ENCODE measurements around the gene PPM1N. TPM values are rescaled to one million over a fixed set of nuclear protein-coding genes. Genes with fewer than 3 reads are reported as not detected.

Gene PPM1N, protein sequence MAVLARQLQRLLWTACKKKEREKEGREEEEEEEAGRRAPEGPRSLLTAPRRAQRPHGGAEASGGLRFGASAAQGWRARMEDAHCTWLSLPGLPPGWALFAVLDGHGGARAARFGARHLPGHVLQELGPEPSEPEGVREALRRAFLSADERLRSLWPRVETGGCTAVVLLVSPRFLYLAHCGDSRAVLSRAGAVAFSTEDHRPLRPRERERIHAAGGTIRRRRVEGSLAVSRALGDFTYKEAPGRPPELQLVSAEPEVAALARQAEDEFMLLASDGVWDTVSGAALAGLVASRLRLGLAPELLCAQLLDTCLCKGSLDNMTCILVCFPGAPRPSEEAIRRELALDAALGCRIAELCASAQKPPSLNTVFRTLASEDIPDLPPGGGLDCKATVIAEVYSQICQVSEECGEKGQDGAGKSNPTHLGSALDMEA
- polyA plus RNA-seq, result 4.0 TPM

DNA sequence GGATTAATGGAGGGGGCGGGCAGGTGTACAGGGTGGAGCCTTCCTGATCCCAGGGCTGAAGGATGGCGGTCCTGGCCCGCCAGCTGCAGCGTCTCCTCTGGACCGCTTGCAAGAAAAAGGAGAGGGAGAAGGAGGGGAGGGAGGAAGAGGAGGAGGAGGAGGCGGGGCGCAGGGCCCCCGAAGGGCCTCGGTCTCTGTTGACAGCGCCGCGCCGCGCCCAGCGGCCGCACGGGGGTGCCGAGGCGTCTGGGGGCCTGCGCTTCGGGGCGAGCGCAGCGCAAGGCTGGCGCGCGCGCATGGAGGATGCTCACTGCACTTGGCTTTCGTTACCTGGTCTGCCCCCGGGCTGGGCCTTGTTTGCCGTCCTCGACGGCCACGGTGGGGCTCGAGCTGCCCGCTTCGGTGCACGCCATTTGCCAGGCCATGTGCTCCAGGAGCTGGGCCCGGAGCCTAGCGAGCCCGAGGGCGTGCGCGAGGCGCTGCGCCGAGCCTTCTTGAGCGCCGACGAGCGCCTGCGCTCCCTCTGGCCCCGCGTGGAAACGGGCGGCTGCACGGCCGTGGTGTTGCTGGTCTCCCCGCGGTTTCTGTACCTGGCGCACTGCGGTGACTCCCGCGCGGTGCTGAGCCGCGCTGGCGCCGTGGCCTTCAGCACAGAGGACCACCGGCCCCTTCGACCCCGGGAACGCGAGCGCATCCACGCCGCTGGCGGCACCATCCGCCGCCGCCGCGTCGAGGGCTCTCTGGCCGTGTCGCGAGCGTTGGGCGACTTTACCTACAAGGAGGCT, at the start of gene PPM1N:
Gene PPM1N (plus strand): TSS at position 33 of the 785 bp plus-strand sequence. CDS start 30 bp downstream, at position 63.
- H3K4me1 Mint-ChIP-seq, result peaks cover 31 to 42% (median 34%) of the 10 kb centered on the region in 3 donors
- no peaks in the 10 kb centered on the region for H3K36me3 Mint-ChIP-seq
- H3K4me3 Mint-ChIP-seq, result peak within 1 kb of the TSS; percentile 62 to 95 (median 86)
- no peaks in the 10 kb centered on the region for H3K9me3 Mint-ChIP-seq
- H3K27me3 Mint-ChIP-seq, result peaks cover 13% of the 10 kb centered on the region
- peak within 1 kb of the TSS; percentile 36 to 89 (median 84) for H3K27ac Mint-ChIP-seq

DNA sequence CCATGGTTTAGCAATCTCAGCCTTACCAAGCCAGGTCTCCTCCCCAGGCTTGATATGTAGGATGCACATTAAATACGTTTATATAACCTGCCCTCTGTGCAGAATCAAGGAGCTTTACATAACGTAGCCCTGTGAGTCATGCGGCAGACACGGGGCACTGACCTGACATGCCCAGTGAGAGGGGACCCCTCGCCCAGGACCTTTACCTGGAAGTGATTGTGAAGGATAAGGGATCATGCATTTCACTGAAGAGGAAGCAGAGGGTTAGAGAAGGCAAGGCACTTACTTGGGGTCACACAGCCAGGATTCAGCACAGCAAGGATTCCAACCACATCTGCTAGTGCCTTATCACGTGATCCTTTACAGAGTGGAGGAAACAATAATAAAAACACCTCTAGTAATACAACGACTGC, 49.4 kb upstream of the PPM1N start:
- Mint-ChIP-seq H3K36me3 (peaks cover 5% of the 10 kb centered on the region), H3K27ac (peak overlapping the region; percentile 50 to 98 (median 97)), H3K4me3 (peak overlapping the region in 3 of 4 donors; percentile 25 to 81 (median 61)), H3K4me1 (peaks cover 35 to 42% (median 38%) of the 10 kb centered on the region in 3 donors), H3K27me3 (no peaks in the 10 kb centered on the region), H3K9me3 (no peaks in the 10 kb centered on the region)

DNA sequence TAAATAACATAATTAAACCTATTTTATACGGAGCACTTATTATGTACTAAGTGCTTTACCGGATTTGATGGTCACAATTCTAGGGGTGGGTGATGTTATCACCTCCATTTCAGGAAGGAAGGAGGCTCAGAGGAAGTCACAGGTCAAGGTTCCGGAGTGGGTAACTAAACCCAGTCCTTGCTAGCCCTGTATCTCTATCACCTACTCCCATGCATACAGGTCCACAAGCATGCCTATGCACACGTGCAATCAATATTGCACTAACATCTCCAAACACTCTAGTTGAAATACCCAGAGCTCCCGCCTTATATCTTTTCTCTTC, 48.3 kb upstream of the PPM1N start:
- Mint-ChIP-seq H3K27ac (peak overlapping the region; percentile 97 to 98 (median 98)), H3K9me3 (no peaks in the 10 kb centered on the region), H3K27me3 (no peaks in the 10 kb centered on the region), H3K4me1 (peaks cover 30 to 38% (median 32%) of the 10 kb centered on the region in 3 donors), H3K4me3 (peak overlapping the region; percentile 85 to 98 (median 96)), H3K36me3 (peaks cover 5% of the 10 kb centered on the region)

DNA sequence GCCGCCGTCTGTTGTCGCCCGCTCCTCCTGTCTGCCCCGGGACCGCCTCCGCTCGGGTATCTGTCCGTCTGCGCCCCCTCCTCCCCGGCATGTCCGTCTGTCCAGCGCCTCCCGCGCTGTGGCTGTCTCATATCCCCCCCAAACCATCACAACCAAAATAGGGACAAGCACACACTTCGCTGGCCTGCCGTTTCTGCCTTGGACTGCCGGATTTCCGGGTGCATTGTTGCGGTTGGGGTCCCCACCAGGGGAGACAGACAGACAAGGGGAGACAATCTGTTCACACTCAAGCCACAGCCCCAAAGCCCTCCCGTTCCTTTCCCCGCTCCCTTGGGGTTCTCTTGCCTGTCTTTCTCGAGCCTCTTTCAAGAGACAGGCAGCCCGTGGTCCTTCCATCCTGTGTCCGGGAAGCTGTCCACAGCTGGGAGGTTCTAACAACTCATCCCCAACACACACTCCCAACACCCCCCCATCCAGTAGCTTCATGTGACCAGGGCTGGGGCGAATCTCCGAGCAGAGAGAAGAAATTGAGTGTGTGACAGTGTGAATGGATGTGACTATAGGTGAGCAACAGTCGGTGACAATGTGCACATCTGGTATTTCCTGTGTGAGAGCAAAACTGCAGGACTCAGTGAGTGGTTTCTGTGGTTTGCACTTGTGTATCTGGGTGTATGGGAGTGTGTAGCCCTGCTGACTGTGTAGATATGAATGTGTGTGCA, 47.0 kb upstream of the PPM1N start:
- Mint-ChIP-seq H3K9me3 (no peaks in the 10 kb centered on the region), H3K27ac (peak overlapping the region; percentile 97 to 99 (median 98)), H3K27me3 (no peaks in the 10 kb centered on the region), H3K4me1 (peaks cover 27 to 36% (median 28%) of the 10 kb centered on the region in 3 donors), H3K36me3 (peaks cover 3% of the 10 kb centered on the region), H3K4me3 (peak overlapping the region; percentile 85 to 94 (median 90))

DNA sequence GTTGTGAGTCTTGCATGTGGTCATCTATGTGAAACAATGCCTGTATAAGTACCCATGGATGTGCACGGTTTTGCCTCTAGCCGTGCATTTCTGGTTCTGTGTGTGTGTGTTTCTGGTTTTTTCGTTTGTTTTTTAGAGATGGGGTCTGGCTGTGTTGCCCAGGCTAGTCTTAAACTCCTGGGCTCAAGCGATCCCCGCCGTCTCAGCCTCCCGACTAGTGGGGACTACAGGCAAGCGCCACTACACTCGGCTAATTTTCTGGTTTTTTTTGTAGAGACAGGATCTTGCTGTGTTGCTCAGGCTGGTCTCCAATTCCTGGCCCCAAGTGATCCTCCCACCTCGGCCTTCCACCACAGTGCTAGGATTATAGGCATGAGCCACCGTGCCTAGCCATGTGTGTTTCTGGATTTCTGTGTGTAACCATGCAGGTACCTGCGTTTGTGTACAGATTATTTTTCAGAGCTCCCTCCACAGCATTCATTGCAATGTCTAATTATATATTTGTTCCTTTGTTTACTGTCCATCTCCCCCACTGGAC, 46.3 kb upstream of the PPM1N start:
- Mint-ChIP-seq H3K27ac (peak overlapping the region; percentile 97 to 99 (median 98)), H3K9me3 (no peaks in the 10 kb centered on the region), H3K4me1 (peaks cover 29 to 35% (median 29%) of the 10 kb centered on the region in 3 donors), H3K36me3 (peaks cover 3% of the 10 kb centered on the region), H3K4me3 (peak overlapping the region; percentile 85 to 94 (median 90)), H3K27me3 (peaks cover 3% of the 10 kb centered on the region)

DNA sequence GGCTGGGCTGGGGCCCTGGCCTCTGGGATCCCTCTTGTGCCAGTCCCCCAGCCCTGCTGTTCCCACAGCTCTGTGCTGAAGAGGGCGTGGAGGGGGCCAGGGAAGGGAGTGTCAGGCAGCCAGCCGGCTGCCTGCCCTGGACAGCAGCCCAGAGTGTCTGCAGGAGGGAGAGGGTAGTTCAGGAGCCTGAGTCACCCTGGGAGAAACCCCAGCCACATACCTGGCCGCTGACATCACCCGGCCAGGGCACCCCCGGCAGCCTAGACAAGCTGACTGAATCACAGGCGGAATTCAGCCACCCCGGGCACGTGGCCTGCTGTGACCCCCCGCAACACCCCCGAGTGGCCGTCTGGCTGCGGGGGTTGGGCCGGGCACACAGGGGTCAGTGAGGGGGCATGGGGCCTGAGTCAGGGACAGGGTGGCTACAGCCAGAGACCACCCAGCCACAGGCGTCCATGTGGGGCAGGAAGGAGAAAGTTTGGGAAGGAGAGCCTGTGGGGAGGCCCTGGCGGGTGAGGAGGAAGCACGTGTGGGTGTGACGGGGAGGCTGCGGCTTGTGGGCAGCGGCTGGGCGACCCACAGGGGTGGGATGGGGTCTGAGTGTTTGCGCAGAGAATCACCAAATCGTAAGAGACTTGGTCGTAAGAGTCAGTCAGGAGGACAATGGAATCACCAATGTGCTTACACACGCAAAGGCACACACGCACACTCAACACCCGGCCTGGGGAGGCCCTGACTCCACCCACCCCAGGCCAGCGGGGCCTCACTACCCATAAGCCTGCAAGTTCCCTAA, 42.3 kb upstream of the PPM1N start:
- Mint-ChIP-seq H3K36me3 (no peaks in the 10 kb centered on the region), H3K4me3 (peak overlapping the region; percentile 43 to 74 (median 61)), H3K4me1 (peaks cover 18 to 26% (median 19%) of the 10 kb centered on the region in 3 donors), H3K9me3 (no peaks in the 10 kb centered on the region), H3K27ac (peak overlapping the region in 2 of 3 donors; percentile 91 to 99), H3K27me3 (peaks cover 3% of the 10 kb centered on the region)

DNA sequence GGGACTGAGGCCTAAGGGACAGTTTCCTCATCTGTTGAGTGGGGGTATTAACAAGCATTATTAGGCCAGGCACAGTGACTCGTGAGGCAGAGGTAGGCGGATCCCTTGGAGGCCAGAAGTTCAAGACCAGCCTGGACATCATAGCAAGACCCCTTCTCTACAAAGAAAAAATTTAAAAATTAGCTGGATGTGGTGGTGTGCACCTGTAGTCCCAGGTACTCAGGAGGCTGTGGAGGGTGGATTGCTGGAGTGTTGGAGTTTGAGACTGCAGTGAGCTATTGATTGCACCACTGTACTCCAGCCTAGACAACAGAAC, 41.8 kb upstream of the PPM1N start:
- Mint-ChIP-seq H3K4me3 (peak overlapping the region in 1 of 4 donors; percentile 74), H3K9me3 (no peaks in the 10 kb centered on the region), H3K27ac (peak overlapping the region in 2 of 3 donors; percentile 91 to 99), H3K27me3 (peaks cover 3% of the 10 kb centered on the region), H3K36me3 (no peaks in the 10 kb centered on the region), H3K4me1 (peaks cover 15 to 21% (median 19%) of the 10 kb centered on the region in 3 donors)

DNA sequence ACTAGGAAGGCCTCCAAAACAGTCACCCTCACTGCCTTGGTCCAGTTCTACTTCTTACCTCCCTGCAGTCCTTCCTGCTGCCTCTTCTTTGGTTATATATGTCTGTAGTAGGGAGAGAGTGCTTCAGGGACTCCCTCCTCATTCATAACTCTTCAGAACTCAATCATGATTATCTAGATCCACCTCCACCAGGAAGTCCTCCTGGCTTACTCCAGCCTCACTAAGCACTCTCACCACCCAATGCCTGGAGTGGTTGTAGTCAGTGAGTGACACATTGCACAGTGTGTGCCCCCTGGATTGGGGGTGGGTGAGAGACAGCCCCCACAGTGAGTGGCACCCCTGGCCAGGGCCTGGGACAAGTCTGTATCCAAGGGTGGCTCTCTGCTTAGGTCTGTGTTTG, 40.5 kb upstream of the PPM1N start:
- peak overlapping the region in 1 of 3 donors; percentile 76 for H3K27ac Mint-ChIP-seq
- no peaks in the 10 kb centered on the region for H3K36me3 Mint-ChIP-seq
- peaks cover 10 to 14% (median 10%) of the 10 kb centered on the region in 3 donors for H3K4me1 Mint-ChIP-seq
- H3K9me3 Mint-ChIP-seq, result no peaks in the 10 kb centered on the region
- H3K27me3 Mint-ChIP-seq, result peaks cover 7% of the 10 kb centered on the region
- H3K4me3 Mint-ChIP-seq, result no peak overlapping the region

DNA sequence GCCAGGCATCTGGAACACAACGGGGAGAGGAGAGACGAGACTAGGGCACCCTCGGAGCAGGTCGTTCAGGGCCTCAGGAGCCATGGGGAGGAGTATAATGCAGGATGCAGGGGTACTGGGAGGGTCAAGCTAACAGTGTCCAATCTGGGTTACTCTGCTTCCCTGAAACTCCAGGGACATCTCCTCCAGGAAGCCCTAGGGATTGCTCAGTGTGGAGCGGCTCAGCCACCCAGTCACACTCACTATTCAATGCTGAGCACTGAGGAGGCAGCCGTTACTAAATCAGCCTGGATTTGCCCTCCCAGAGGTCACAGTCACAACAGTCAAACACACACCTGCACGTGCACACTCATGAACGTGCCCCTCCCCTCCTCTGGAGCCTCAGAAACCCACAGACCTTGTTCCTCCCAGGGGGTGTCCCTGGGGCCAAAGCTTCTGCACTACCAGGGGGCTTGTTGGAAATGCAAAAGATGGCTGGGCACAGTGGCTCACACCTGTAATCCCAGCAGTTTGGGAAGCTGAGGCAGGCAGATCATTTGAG, 37.4 kb upstream of the PPM1N start:
- H3K36me3 Mint-ChIP-seq, result no peaks in the 10 kb centered on the region
- H3K4me1 Mint-ChIP-seq, result peaks cover 10 to 12% (median 11%) of the 10 kb centered on the region in 3 donors
- no peak overlapping the region for H3K4me3 Mint-ChIP-seq
- peak overlapping the region in 1 of 3 donors; percentile 68 for H3K27ac Mint-ChIP-seq
- no peaks in the 10 kb centered on the region for H3K9me3 Mint-ChIP-seq
- H3K27me3 Mint-ChIP-seq, result peaks cover 16% of the 10 kb centered on the region

DNA sequence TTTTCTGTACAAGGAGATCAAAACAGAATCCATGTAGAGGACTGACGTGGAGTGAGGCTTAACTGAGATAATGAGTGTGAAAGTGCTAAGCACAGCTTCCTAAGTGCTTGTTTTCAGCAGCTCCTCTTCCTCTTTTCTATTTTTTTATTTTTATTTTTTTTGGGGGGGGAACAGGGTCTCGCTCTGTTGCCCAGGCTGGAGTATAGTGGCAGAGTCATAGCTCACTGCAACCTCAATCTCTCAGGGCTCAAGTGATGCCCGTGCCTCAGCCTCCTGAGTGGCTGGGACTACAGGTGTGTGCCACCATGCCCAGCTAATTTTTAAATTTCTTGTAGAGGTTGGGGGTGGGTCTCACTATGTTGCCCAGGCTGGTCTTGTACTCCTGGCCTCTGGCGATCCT, 36.1 kb upstream of the PPM1N start:
- peaks cover 6 to 10% (median 9%) of the 10 kb centered on the region in 3 donors for H3K4me1 Mint-ChIP-seq
- peak overlapping the region in 1 of 3 donors; percentile 78 for H3K27ac Mint-ChIP-seq
- H3K9me3 Mint-ChIP-seq, result no peaks in the 10 kb centered on the region
- no peak overlapping the region for H3K4me3 Mint-ChIP-seq
- peaks cover 13% of the 10 kb centered on the region for H3K27me3 Mint-ChIP-seq
- H3K36me3 Mint-ChIP-seq, result no peaks in the 10 kb centered on the region

DNA sequence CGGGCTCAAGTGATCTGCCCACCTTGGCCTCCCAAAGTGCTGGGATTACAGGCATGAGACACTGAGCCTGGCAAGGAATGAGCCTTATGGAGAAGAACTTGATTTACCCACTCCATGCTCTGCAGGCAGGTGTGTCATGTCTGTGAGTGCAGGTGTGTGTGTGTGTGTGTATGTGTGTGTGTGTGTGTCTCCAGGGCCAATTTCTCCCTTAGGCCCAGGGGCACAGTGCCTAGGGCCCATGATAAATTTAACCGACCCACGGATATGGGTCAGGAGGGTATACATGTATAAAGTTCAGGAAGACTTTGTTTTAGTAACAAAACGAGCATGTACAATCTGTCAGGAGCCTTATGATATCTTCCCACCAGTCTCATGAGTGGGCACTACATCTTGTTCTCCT, 35.0 kb upstream of the PPM1N start:
- peak overlapping the region in 1 of 3 donors; percentile 61 for H3K27ac Mint-ChIP-seq
- peaks cover 13% of the 10 kb centered on the region for H3K27me3 Mint-ChIP-seq
- no peaks in the 10 kb centered on the region for H3K36me3 Mint-ChIP-seq
- peak overlapping the region in 1 of 4 donors; percentile 46 for H3K4me3 Mint-ChIP-seq
- peaks cover 6 to 11% (median 10%) of the 10 kb centered on the region in 3 donors for H3K4me1 Mint-ChIP-seq
- no peaks in the 10 kb centered on the region for H3K9me3 Mint-ChIP-seq

DNA sequence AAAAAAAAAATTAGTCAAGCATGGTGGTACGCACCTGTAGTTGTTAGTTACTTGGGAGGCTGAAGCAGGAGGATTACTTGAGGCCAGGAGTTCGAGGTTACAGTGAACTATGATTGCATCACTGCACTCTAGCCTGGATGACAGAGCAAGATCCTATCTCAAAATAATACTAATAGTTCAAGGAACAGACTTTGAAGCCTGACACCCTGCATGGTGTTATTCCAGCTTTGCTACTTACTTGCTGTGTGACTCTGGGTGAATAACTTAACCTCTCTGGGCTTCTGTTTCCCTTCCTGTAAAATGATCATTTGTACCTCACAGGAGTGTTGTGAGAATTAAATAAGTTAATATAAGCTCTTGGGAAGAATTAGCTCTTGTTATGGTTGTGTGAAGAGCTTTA, 34.0 kb upstream of the PPM1N start:
- no peak overlapping the region for H3K4me3 Mint-ChIP-seq
- peaks cover 13% of the 10 kb centered on the region for H3K27me3 Mint-ChIP-seq
- H3K36me3 Mint-ChIP-seq, result no peaks in the 10 kb centered on the region
- no peaks in the 10 kb centered on the region for H3K9me3 Mint-ChIP-seq
- peak overlapping the region in 2 of 3 donors; percentile 55 to 100 for H3K27ac Mint-ChIP-seq
- peaks cover 10 to 12% (median 11%) of the 10 kb centered on the region in 3 donors for H3K4me1 Mint-ChIP-seq

DNA sequence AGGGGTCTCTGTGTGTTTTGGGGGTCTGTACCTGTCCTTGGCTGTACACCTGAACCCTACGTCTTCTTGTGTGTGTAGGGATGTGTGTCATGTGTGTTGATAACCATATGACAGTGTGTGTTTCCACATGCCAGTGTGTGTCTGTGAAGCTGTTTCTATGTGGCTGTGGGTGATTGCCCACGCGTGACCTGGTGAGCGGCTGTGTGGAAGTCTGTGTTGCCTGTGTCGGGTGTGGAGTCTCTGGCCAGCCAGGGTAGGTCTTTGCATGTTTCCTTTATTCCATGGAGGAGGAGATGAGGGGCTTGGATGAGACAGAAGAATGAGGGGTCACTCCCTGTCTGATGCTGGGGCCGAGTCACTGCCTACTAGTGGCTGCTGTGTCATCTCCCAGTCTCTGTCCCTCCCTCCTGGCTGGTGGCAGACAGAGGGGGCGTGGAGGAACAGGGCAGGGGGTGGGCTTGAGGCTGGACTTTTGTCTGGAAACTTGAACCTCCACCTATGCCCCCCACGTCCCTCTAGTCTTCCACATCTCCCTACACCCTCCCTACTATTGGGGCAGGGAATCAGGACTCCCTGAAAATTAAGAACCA, 33.3 kb upstream of the PPM1N start:
- peak overlapping the region in 1 of 4 donors; percentile 40 for H3K4me3 Mint-ChIP-seq
- no peaks in the 10 kb centered on the region for H3K36me3 Mint-ChIP-seq
- peak overlapping the region in 2 of 3 donors; percentile 59 to 100 for H3K27ac Mint-ChIP-seq
- peaks cover 11 to 19% (median 14%) of the 10 kb centered on the region in 3 donors for H3K4me1 Mint-ChIP-seq
- peaks cover 13% of the 10 kb centered on the region for H3K27me3 Mint-ChIP-seq
- H3K9me3 Mint-ChIP-seq, result no peaks in the 10 kb centered on the region

Data from IgD-negative memory B cell (primary cell).